Stimulated activated CD8-positive, alpha-beta memory T cell treated with anti-CD3 and anti-CD28 coated beads, Interleukin-7, amount 100 ng/mL, for 1 hour (primary cell): ENCODE results near the gene RET.
"Not testable (repeated sequence)": the region's sequence is repeated elsewhere in the genome, so short reads cannot be mapped to it uniquely, and the experiment has no call there.

Source experiments
- DNase-seq, 2 donors: peaks; one replicate each; pipeline ENCODE4 v3.0.0-alpha.2; 2020; ENCODE audit warnings: low read depth in 2 of 2

Gene RET

GRCh38 chr10:43078175-43078985 lies 1.5 kb downstream of the RET start:
- DNase-seq = no peak

- DNase-seq = no peak
These were observed 2.1 kb downstream of the RET start for GRCh38 chr10:43078986-43079273.

GRCh38 chr10:43079856-43080255 lies 3.0 kb downstream of the RET start:
- no peak for DNase-seq

- DNase-seq = no peak
These were observed 5.2 kb downstream of the RET start for GRCh38 chr10:43082087-43082486.

- no peak for DNase-seq
These were observed 5.9 kb downstream of the RET start for GRCh38 chr10:43082746-43083145.

GRCh38 chr10:43083764-43084163 lies 6.9 kb downstream of the RET start:
- DNase-seq = no peak

GRCh38 chr10:43084812-43085211 lies 7.9 kb downstream of the RET start:
- no peak for DNase-seq

GRCh38 chr10:43086321-43086942 lies 9.6 kb downstream of the RET start:
- no peak for DNase-seq

- DNase-seq = no peak
These were observed 12.7 kb downstream of the RET start for GRCh38 chr10:43089519-43089918.

GRCh38 chr10:43090188-43090587 lies 13.3 kb downstream of the RET start:
- no peak for DNase-seq

GRCh38 chr10:43090664-43091063 lies 13.8 kb downstream of the RET start:
- DNase-seq = no peak

- no peak for DNase-seq
These were observed 15.0 kb downstream of the RET start for GRCh38 chr10:43091846-43092245.

- DNase-seq = no peak
These were observed 16.7 kb downstream of the RET start for GRCh38 chr10:43093423-43094076.

- no peak for DNase-seq
These were observed 17.2 kb downstream of the RET start for GRCh38 chr10:43094085-43094484.

GRCh38 chr10:43099339-43099738 lies 22.5 kb downstream of the RET start:
- not testable (repeated sequence) for DNase-seq

GRCh38 chr10:43099928-43100327 lies 23.1 kb downstream of the RET start:
- no peak for DNase-seq

GRCh38 chr10:43100366-43100765 lies 23.5 kb downstream of the RET start:
- DNase-seq = no peak

GRCh38 chr10:43102063-43102828 lies 25.4 kb downstream of the RET start:
- no peak for DNase-seq

- DNase-seq = peak; percentile 55 to 59
These were observed 28.5 kb downstream of the RET start for GRCh38 chr10:43105102-43105955.

GRCh38 chr10:43105956-43106229 lies 29.0 kb downstream of the RET start:
- no peak for DNase-seq

- DNase-seq = no peak
These were observed 29.6 kb downstream of the RET start for GRCh38 chr10:43106256-43107091.
